Thoracic aorta (tissue), 2 donors: Measurements from ENCODE around the gene THEM5. TPM values are rescaled to one million over a fixed set of nuclear protein-coding genes. Genes with fewer than 3 reads are reported as not detected.

Experiments
- ATAC-seq: fragments of 150-250 bp; one replicate; pipeline ENCODE4 v1.8.0; 2017; ENCODE audit warnings: low read depth; ENCODE audit not compliant: insufficient number of reproducible peaks, low FRiP score
- DNase-seq: peaks from one replicate; pipeline ENCODE4 v3.0.0-alpha.2; 2020; ENCODE audit warnings: low spot score
- H3K27ac ChIP-seq, 2 donors: fragments of 200-600 bp; sonication (generic); 1 replicate in 1 of 2; 2 replicates in 1 of 2; pipeline ENCODE4 v1.5.1; 2016; ENCODE audit warnings: mild to moderate bottlenecking in 2 of 2, moderate library complexity in 2 of 2
- H3K27me3 ChIP-seq: fragments of 200-600 bp; sonication (generic); replicated peaks from 2 replicates; pipeline ENCODE4 v1.6.0; 2016; ENCODE audit warnings: mild to moderate bottlenecking; ENCODE audit not compliant: insufficient read depth
- H3K36me3 ChIP-seq: fragments of 200-600 bp; sonication (generic); one replicate; pipeline ENCODE4 v1.5.1; 2016
- H3K4me1 ChIP-seq, 2 donors: fragments of 200-600 bp; sonication (generic); 1 replicate in 1 of 2; 2 replicates in 1 of 2; pipeline versions ENCODE4 v1.5.1 to v1.6.0; 2016; ENCODE audit warnings: low read depth in 2 of 2, mild to moderate bottlenecking in 1 of 2; ENCODE audit not compliant: control insufficient read depth in 1 of 2
- H3K4me3 ChIP-seq: fragments of 200-600 bp; sonication (generic); 2 replicates; pipeline ENCODE4 v1.5.1; 2016; ENCODE audit warnings: mild to moderate bottlenecking
- H3K9me3 ChIP-seq: fragments of 200-600 bp; sonication (generic); 2 replicates; pipeline ENCODE4 v1.5.1; 2016
- total RNA-seq, 2 donors: library from RNA; depleted of rRNA; stranded (reverse); fragments of >200 nt; gene quantifications; one replicate each; pipeline versions ENCODE4 v1.1.0 to v1.2.3, GENCODE V29; 2016
- TF ChIP-seq, protein P1 (sequence below): fragments of 200-600 bp; sonication (generic); IDR thresholded peaks from one replicate; pipeline ENCODE4 v1.5.1; 2019; ENCODE audit warnings: antibody characterized with exemption

The THEM5 gene
- total RNA-seq, 2 donors from 2014 or later = not detected

DNA sequence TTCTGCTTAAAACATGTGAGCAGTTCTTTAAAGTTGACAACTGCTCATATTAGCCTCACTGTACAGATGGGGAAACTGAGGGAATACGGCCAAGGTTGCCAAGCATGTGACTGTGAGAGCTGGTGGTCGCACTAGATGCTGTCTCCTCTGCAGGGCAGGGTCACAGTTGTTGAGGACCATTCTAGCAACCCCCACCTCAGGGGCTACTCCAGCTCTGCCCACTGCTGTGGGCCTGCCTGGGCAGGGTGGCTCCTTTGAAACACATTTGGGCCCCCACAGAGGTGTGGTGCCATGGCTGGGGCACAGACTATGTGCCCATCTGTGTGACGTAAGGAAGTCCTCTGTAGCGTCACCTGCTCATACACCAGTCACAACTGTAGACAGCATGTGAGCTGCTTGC lies 779 bp downstream of the THEM5 start:
- no peak overlapping the region for H3K4me3 ChIP-seq
- DNase-seq = no peak
- TF ChIP-seq, protein P1, sequence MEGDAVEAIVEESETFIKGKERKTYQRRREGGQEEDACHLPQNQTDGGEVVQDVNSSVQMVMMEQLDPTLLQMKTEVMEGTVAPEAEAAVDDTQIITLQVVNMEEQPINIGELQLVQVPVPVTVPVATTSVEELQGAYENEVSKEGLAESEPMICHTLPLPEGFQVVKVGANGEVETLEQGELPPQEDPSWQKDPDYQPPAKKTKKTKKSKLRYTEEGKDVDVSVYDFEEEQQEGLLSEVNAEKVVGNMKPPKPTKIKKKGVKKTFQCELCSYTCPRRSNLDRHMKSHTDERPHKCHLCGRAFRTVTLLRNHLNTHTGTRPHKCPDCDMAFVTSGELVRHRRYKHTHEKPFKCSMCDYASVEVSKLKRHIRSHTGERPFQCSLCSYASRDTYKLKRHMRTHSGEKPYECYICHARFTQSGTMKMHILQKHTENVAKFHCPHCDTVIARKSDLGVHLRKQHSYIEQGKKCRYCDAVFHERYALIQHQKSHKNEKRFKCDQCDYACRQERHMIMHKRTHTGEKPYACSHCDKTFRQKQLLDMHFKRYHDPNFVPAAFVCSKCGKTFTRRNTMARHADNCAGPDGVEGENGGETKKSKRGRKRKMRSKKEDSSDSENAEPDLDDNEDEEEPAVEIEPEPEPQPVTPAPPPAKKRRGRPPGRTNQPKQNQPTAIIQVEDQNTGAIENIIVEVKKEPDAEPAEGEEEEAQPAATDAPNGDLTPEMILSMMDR = no peak
- no peaks in the 10 kb centered on the region for H3K27me3 ChIP-seq
- H3K4me1 ChIP-seq = peaks cover 0 to 13% of the 10 kb centered on the region in 2 donors
- H3K27ac ChIP-seq = no peak overlapping the region
- H3K36me3 ChIP-seq = no peaks in the 10 kb centered on the region
- ATAC-seq = no peak
- no peaks in the 10 kb centered on the region for H3K9me3 ChIP-seq

- TF ChIP-seq, protein P1 = no peak
- DNase-seq (no peak), ATAC-seq (no peak)
- Histone ChIP-seq H3K9me3 (no peaks in the 10 kb centered on the region), H3K36me3 (no peaks in the 10 kb centered on the region), H3K27ac (no peak overlapping the region), H3K4me3 (no peak overlapping the region), H3K4me1 (peaks cover 0 to 13% of the 10 kb centered on the region in 2 donors), H3K27me3 (no peaks in the 10 kb centered on the region)
These were observed 1.6 kb downstream of the THEM5 start for GRCh38 chr1:151851886-151852285.

DNA sequence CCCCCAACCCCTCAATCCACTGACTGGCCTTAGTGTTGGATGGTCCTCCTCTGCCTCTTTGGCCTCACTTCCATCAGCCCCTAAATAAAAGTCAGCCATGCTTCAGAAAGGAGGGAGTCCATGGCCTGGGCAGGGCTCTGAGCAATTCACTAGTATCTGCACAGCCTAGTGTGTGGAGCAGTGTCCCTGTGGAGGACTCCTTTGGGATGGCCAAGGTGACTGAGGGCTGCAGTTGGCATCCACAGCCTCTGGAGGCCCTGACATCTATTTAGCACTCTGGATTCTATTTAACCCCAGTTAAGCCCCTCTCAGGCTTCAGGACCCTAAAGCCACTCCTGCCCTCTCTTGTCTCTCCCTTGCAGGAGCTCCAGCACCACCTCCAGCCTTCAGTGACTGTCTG lies 3.6 kb downstream of the THEM5 start:
- no peak for DNase-seq
- H3K4me3 ChIP-seq = no peak overlapping the region
- no peaks in the 10 kb centered on the region for H3K4me1 ChIP-seq
- no peak overlapping the region for H3K27ac ChIP-seq
- no peak for ATAC-seq
- TF ChIP-seq, protein P1 = no peak
- H3K9me3 ChIP-seq = no peaks in the 10 kb centered on the region
- no peaks in the 10 kb centered on the region for H3K36me3 ChIP-seq
- no peaks in the 10 kb centered on the region for H3K27me3 ChIP-seq

DNA sequence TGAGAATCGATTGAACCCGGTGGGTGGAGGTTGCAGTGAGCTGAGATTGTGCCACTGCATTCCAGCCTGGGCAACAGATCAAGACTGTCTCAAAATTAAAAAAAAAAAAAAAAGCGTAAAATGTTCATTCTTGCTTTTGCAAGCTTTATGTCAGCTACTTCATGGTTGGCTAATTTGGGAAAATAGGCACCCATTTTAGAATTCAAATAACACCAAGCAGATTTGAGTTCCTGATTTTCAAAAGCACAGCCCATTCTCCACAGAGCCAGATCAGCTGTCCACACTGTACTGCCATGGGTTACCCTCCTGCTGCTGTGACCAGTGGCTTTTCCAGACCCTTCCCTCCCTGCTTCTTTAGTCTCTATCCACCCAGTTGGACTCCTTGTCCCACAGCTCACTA lies 4.4 kb downstream of the THEM5 start:
- TF ChIP-seq, protein P1 = no peak
- Histone ChIP-seq H3K9me3 (no peaks in the 10 kb centered on the region), H3K27me3 (no peaks in the 10 kb centered on the region), H3K4me1 (no peaks in the 10 kb centered on the region), H3K36me3 (no peaks in the 10 kb centered on the region), H3K27ac (no peak overlapping the region), H3K4me3 (no peak overlapping the region)
- DNase-seq (no peak), ATAC-seq (no peak)

GRCh38 chr1:151847867-151848596 lies 5.5 kb downstream of the THEM5 start:
- H3K9me3 ChIP-seq = no peaks in the 10 kb centered on the region
- no peak overlapping the region for H3K4me3 ChIP-seq
- no peak overlapping the region for H3K27ac ChIP-seq
- no peak for ATAC-seq
- H3K36me3 ChIP-seq = no peaks in the 10 kb centered on the region
- H3K4me1 ChIP-seq = no peaks in the 10 kb centered on the region
- TF ChIP-seq, protein P1 = no peak
- H3K27me3 ChIP-seq = no peaks in the 10 kb centered on the region
- DNase-seq = no peak
